HL-60 (cell line): ENCODE measurements around the gene ADGRD2.

Experiments
- DNase-seq, 2 experiments: peaks; one replicate each; pipeline ENCODE4 v3.0.0-alpha.2; 2010 to 2020; ENCODE audit warnings: low read depth in 1 of 2, low spot score in 1 of 2
- H3K27ac ChIP-seq: fragments of 250-450 bp; sonication (Bioruptor Pico); replicated peaks from 2 replicates; pipeline ENCODE4 v1.5.1; 2020; ENCODE audit warnings: mild to moderate bottlenecking, moderate library complexity
- H3K27me3 ChIP-seq: fragments of 250-450 bp; sonication (Bioruptor Pico); 2 replicates; pipeline ENCODE4 v1.5.1; 2021; ENCODE audit warnings: mild to moderate bottlenecking, moderate library complexity; ENCODE audit not compliant: insufficient read depth, poor library complexity, severe bottlenecking
- H3K4me3 ChIP-seq: replicated peaks from 2 replicates; pipeline ENCODE4 v1.5.1; 2011; ENCODE audit warnings: mild to moderate bottlenecking, control low read depth, low read length; ENCODE audit not compliant: insufficient read depth
- CTCF ChIP-seq: IDR thresholded peaks from one replicate; pipeline ENCODE4 v1.5.1; 2011; ENCODE audit warnings: low read length, control low read depth, inconsistent platforms; ENCODE audit not compliant: insufficient read depth
- GABPA ChIP-seq: IDR thresholded peaks from 2 replicates; pipeline ENCODE4 v1.6.1; 2012; ENCODE audit warnings: low read depth
- POLR2AphosphoS5 ChIP-seq: IDR thresholded peaks from 2 replicates; pipeline ENCODE4 v1.6.1; 2012; ENCODE audit warnings: low read depth
- REST ChIP-seq: IDR thresholded peaks from 2 replicates; pipeline ENCODE4 v1.6.1; 2012; ENCODE audit warnings: low read depth; ENCODE audit not compliant: insufficient replicate concordance
- SPI1 ChIP-seq: IDR thresholded peaks from 2 replicates; pipeline ENCODE4 v1.6.1; 2012; ENCODE audit warnings: low read depth, mild to moderate bottlenecking, borderline replicate concordance

ADGRD2 gene

GRCh38 chr9:124505006-124505900 lies 55.0 kb downstream of the ADGRD2 start:
- Histone ChIP-seq H3K27ac (no peak overlapping the region), H3K4me3 (no peak overlapping the region), H3K27me3 (peaks cover 31% of the 10 kb centered on the region)
- TF ChIP-seq POLR2AphosphoS5 (no peak), REST (no peak), GABPA (no peak)
- no peak for DNase-seq

- H3K27me3 ChIP-seq = peaks cover 31% of the 10 kb centered on the region
- no peak for DNase-seq
These were observed 55.7 kb downstream of the ADGRD2 start for GRCh38 chr9:124505901-124506346.

GRCh38 chr9:124506433-124506832 lies 56.2 kb downstream of the ADGRD2 start:
- Histone ChIP-seq H3K27me3 (peaks cover 28% of the 10 kb centered on the region), H3K27ac (no peak overlapping the region)
- DNase-seq = no peak

More at GRCh38 chr9:124505901-124506346, 55.7 kb downstream of the ADGRD2 start:
- Histone ChIP-seq H3K4me3 (no peak overlapping the region), H3K27ac (no peak overlapping the region)
- TF ChIP-seq REST (no peak), CTCF (no peak), GABPA (no peak), SPI1 (no peak), POLR2AphosphoS5 (no peak)

More at GRCh38 chr9:124506433-124506832, 56.2 kb downstream of the ADGRD2 start:
- TF ChIP-seq CTCF (no peak), GABPA (no peak), POLR2AphosphoS5 (no peak), SPI1 (no peak), REST (no peak)
- H3K4me3 ChIP-seq = no peak overlapping the region
